GM21381 (cell line): ENCODE results near the gene ADCYAP1R1.
A peak's percentile ranks its signal among the peaks of the same experiment; 100 is the strongest.
"Not testable (repeated sequence)": the region's sequence is repeated elsewhere in the genome, so short reads cannot be mapped to it uniquely, and the experiment has no call there.

Experiments used
- ATAC-seq: cut with Tn5 transposase; IDR thresholded peaks from one replicate; pipeline ENCODE4 v1.9.1; 2021; ENCODE audit warnings: mild to moderate bottlenecking, moderate library complexity; ENCODE audit not compliant: unreplicated experiment

The ADCYAP1R1 gene

GRCh38 chr7:31126976-31127375 lies 74.9 kb downstream of the ADCYAP1R1 start:
- no peak for ATAC-seq

- ATAC-seq: no peak
Observed at GRCh38 chr7:31129067-31129466, 77.0 kb downstream of the ADCYAP1R1 start.

DNA sequence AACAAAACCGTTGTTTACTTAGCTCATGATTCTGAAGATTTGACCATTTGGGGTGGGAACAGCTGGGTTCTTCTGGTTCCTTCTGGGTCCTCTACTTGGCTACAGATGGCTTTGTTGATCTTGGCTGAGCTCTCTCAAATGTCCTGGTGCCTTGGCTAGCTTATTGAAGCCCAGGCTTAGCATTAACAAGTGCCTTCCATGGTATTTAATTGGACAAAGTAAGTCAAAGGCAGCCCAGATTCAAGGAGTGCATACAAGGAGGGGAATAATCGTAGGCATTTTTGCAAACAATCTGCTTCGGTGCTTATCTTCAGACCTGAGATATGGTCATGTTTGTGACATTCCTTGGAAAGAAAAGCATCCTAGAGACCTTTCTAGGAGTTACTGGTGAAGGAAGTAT lies 81.4 kb downstream of the ADCYAP1R1 start:
- ATAC-seq: no peak

- peak; percentile 94 for ATAC-seq
Observed at GRCh38 chr7:31134246-31135188, 82.4 kb downstream of the ADCYAP1R1 start.

GRCh38 chr7:31137234-31137633 lies 85.1 kb downstream of the ADCYAP1R1 start:
- ATAC-seq: no peak

DNA sequence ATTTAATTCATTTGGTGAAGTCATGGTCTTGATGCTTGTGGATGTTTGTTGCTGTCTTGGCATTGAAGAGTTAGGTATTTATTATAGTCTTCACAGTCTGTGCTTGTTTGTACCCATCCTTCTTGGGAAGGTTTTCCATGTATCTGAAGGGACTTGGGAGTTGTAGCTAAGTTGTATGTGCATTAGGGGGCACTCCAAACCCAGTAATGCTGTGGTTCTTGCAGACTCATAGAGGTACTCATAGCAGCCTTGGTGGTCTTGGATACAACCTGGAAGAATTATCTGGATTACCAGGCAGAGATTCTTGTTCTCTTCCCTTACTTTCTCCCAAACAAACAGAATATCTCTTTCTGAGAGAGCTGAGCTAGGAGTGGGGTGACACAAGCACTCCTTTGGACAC lies 93.2 kb downstream of the ADCYAP1R1 start:
- no peak for ATAC-seq

DNA sequence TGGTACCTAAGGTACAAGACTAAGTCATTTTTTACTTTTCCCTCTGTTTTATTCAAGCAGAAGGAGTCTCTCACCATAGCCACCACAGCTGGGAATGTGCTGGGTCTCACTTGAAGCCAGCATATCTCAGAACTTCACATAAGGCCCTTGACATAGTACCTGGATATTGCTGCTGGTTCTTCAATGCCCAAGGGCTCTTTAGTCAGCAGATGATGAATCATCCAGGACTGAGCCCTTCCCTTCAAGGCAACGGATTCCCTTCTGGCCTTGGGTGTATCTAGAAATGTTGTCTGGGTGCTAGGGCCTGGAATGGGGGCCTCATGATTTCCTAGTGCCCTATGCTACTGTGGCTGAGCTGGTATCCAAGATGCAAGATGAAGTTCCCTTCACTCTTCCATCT lies 93.9 kb downstream of the ADCYAP1R1 start:
- no peak for ATAC-seq

GRCh38 chr7:31146538-31146937 lies 94.4 kb downstream of the ADCYAP1R1 start:
- no peak for ATAC-seq

DNA sequence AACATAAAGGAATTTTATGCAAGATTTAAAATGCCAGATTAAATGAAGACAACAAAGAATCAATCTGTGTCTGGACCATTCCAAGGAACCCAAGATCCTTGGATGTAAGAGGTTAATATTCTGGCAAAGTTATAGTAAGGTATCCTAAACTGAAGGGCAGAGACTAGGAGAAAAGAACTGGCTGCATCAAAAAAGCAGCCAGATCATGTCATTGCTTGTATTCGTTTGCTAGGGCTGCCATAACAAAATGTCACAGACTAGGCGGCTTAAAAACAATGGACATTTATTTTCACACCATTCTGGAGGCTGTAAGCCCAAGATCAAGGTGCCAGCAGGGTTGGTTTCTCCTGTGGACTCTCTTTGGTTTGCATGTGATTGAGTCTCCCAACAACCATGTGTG lies 99.7 kb downstream of the ADCYAP1R1 start:
- ATAC-seq: no peak

DNA sequence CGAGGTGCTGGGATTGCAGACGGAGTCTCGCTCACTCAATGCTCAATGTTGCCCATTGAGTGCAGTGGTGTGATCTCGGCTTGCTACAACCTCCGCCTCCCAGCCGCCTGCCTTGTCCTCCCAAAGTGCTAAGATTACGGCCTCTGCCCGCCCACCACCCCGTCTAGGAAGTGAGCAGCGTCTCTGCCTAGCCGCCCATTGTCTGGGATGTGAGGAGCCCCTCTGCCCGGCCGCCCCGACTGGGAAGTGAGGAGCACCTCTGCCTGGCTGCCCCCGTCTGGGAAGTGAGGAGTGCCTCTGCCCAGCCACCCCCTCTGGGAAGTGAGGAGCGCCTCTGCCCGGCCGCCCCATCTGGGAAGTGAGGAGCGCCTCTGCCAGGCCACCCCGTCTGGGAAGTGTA lies 101.2 kb downstream of the ADCYAP1R1 start:
- not testable (repeated sequence) for ATAC-seq

- no peak for ATAC-seq
Observed at GRCh38 chr7:31160941-31161340, 108.8 kb downstream of the ADCYAP1R1 start.
